HCT116 (cell line): ENCODE results near the gene SELENOM. TPM values are rescaled to one million over a fixed set of nuclear protein-coding genes. Genes with fewer than 3 reads are reported as not detected.

ENCODE experiments used
- ATAC-seq: fragments of 200-7000 bp; cut with Tn5 transposase; 2 replicates; pipeline ENCODE4 v1.9.1; 2020; ENCODE audit warnings: mild to moderate bottlenecking, moderate library complexity
- BruUV-seq: library from RNA; stranded (reverse); fragments of 400-500 nt; replicated peaks from 2 replicates; lab custom pipeline; 2021; lab: Mats Ljungman, UMichigan
- CTCF ChIA-PET: fragments of 300-600 bp; sonication (Branson Sonifier 250); formaldehyde crosslinking; loops from one replicate; lab custom pipeline; 2021; ENCODE audit warnings: antibody characterized with exemption; lab: Charles Lee
- POLR2A ChIA-PET: fragments of 300-600, 350-600 bp; sonication (Branson Sonifier 250); formaldehyde crosslinking; loops from one replicate; lab custom pipeline; 2021; ENCODE audit warnings: antibody characterized with exemption; lab: Charles Lee
- RAD21 ChIA-PET, 2 experiments: fragments of 300-600 bp; sonication (Branson Sonifier 250); formaldehyde crosslinking; loops; one replicate each; lab custom pipeline; 2023; ENCODE audit warnings: low total read pairs in 2 of 2; ENCODE audit not compliant: uncharacterized antibody in 2 of 2, unreplicated experiment in 2 of 2, low non-redundant PET in 1 of 2; lab: Charles Lee
- DNase-seq: peaks from one replicate; pipeline ENCODE4 v3.0.0-alpha.2; 2010; ENCODE audit warnings: low read depth, low spot score
- H2AFZ ChIP-seq: fragments of 200-600 bp; shearing (Covaris generic), sonication (generic); 2 replicates; pipeline ENCODE4 v1.6.1; 2017; ENCODE audit warnings: low read depth, mixed run types, mixed read lengths, antibody characterized with exemption, low read length; ENCODE audit not compliant: poor library complexity, severe bottlenecking
- H3K27ac ChIP-seq: 2 replicates; pipeline ENCODE4 v1.5.1; 2012; ENCODE audit warnings: low read depth, low read length
- H3K27me3 ChIP-seq: fragments of 200-600 bp; sonication (generic); 2 replicates; pipeline ENCODE4 v1.6.1; 2016; ENCODE audit warnings: mixed run types, low read length, mixed read lengths; ENCODE audit not compliant: insufficient read depth
- H3K36me3 ChIP-seq, 2 experiments: fragments of 200-500 bp in 1 of 2; fragments of 200-600 bp in 1 of 2; sonication (Bioruptor generic) in 1 of 2; sonication (generic) in 1 of 2; 2 replicates each; pipeline versions ENCODE4 v1.5.1 to v1.6.1; 2014 to 2016; ENCODE audit warnings: low read length in 2 of 2, inconsistent platforms in 1 of 2, mixed read lengths in 1 of 2, mixed run types in 1 of 2; ENCODE audit not compliant: insufficient read depth in 2 of 2, control insufficient read depth in 1 of 2
- H3K4me1 ChIP-seq, 2 experiments: fragments of 200-600 bp in 1 of 2; sonication (generic) in 1 of 2; 2 replicates each; pipeline versions ENCODE4 v1.5.1 to v1.6.1; 2012 to 2017; ENCODE audit warnings: low read length in 2 of 2, inconsistent platforms in 1 of 2, mild to moderate bottlenecking in 1 of 2, mixed read lengths in 1 of 2, mixed run types in 1 of 2, moderate library complexity in 1 of 2; ENCODE audit not compliant: insufficient read depth in 2 of 2, control insufficient read depth in 1 of 2
- H3K4me2 ChIP-seq: fragments of 200-600 bp; sonication (generic); 2 replicates; pipeline ENCODE4 v1.6.1; 2017; ENCODE audit warnings: mixed run types, low read length, mixed read lengths
- H3K4me3 ChIP-seq, 2 experiments: fragments of 200-600 bp in 1 of 2; sonication (generic) in 1 of 2; replicated peaks in 1 of 2; 2 replicates each; pipeline ENCODE4 v1.5.1; 2011 to 2016; ENCODE audit warnings: low read length in 2 of 2, control low read depth in 1 of 2, low read depth in 1 of 2, mild to moderate bottlenecking in 1 of 2, mixed read lengths in 1 of 2, mixed run types in 1 of 2
- H3K79me2 ChIP-seq: fragments of 200-600 bp; sonication (generic); 2 replicates; pipeline ENCODE4 v1.6.1; 2017; ENCODE audit warnings: mild to moderate bottlenecking, mixed run types, low read length, moderate library complexity, mixed read lengths; ENCODE audit not compliant: insufficient read depth
- H3K9ac ChIP-seq: fragments of 200-600 bp; sonication (generic); 2 replicates; pipeline ENCODE4 v1.6.1; 2016; ENCODE audit warnings: low read length, mixed read lengths
- H3K9me2 ChIP-seq: fragments of 200-600 bp; sonication (generic), shearing (Covaris generic); 2 replicates; pipeline ENCODE4 v1.6.1; 2017; ENCODE audit warnings: mixed run types, mild to moderate bottlenecking, moderate library complexity; ENCODE audit not compliant: insufficient read depth
- H3K9me3 ChIP-seq, 2 experiments: fragments of 200-500 bp in 1 of 2; fragments of 200-600 bp in 1 of 2; sonication (Bioruptor generic) in 1 of 2; sonication (generic) in 1 of 2; 2 replicates each; pipeline ENCODE4 v1.6.1; 2014 to 2017; ENCODE audit warnings: low read length in 2 of 2, mixed read lengths in 2 of 2, inconsistent platforms in 1 of 2, low read depth in 1 of 2, mild to moderate bottlenecking in 1 of 2, mixed run types in 1 of 2, moderate library complexity in 1 of 2; ENCODE audit not compliant: control insufficient read depth in 1 of 2, insufficient read depth in 1 of 2
- H4K20me1 ChIP-seq: fragments of 200-600 bp; sonication (generic), shearing (Covaris generic); 2 replicates; pipeline ENCODE4 v1.6.1; 2017; ENCODE audit warnings: mixed run types, mild to moderate bottlenecking, moderate library complexity; ENCODE audit not compliant: insufficient read depth
- EGR1 ChIP-seq: IDR thresholded peaks from 2 replicates; pipeline ENCODE4 v1.6.1; 2012; ENCODE audit warnings: low read depth
- ELF1 ChIP-seq: IDR thresholded peaks from 2 replicates; pipeline ENCODE4 v1.6.1; 2012; ENCODE audit warnings: low read depth, borderline replicate concordance
- JUND ChIP-seq: IDR thresholded peaks from 2 replicates; pipeline ENCODE4 v1.6.1; 2012
- POLR2A ChIP-seq: IDR thresholded peaks from 2 replicates; pipeline ENCODE4 v1.7.0; 2011; ENCODE audit warnings: borderline replicate concordance; ENCODE audit not compliant: insufficient read depth, insufficient read length; ENCODE audit errors: extremely low read depth
- RAD21 ChIP-seq: IDR thresholded peaks from 2 replicates; pipeline ENCODE4 v1.6.1; 2012; ENCODE audit warnings: low read depth, mild to moderate bottlenecking
- ZNF274 ChIP-seq: fragments of 200-500 bp; sonication (Bioruptor generic); IDR thresholded peaks from 2 replicates; pipeline ENCODE4 v1.6.1; 2014; ENCODE audit warnings: mild to moderate bottlenecking, low read depth, low read length, inconsistent platforms
- intact Hi-C: fragments of 100-400 bp; cut with micrococcal nuclease; formaldehyde crosslinking; loops from 2 replicates; pipeline ENCODE4 v1.10.0; 2022
- total RNA-seq: library from RNA; stranded (reverse); gene quantifications from one replicate; pipeline ENCODE4 v1.2.1, GENCODE V29; 2021; ENCODE audit not compliant: unreplicated experiment
- TF ChIP-seq, protein P1 (sequence below): IDR thresholded peaks from 2 replicates; pipeline ENCODE4 v1.6.1; 2011; ENCODE audit warnings: mild to moderate bottlenecking, low read length, moderate library complexity; ENCODE audit not compliant: insufficient replicate concordance; ENCODE audit errors: extremely low read depth

SELENOM gene
- total RNA-seq, 1 experiment from 2014 or later: 65.6 TPM

DNA sequence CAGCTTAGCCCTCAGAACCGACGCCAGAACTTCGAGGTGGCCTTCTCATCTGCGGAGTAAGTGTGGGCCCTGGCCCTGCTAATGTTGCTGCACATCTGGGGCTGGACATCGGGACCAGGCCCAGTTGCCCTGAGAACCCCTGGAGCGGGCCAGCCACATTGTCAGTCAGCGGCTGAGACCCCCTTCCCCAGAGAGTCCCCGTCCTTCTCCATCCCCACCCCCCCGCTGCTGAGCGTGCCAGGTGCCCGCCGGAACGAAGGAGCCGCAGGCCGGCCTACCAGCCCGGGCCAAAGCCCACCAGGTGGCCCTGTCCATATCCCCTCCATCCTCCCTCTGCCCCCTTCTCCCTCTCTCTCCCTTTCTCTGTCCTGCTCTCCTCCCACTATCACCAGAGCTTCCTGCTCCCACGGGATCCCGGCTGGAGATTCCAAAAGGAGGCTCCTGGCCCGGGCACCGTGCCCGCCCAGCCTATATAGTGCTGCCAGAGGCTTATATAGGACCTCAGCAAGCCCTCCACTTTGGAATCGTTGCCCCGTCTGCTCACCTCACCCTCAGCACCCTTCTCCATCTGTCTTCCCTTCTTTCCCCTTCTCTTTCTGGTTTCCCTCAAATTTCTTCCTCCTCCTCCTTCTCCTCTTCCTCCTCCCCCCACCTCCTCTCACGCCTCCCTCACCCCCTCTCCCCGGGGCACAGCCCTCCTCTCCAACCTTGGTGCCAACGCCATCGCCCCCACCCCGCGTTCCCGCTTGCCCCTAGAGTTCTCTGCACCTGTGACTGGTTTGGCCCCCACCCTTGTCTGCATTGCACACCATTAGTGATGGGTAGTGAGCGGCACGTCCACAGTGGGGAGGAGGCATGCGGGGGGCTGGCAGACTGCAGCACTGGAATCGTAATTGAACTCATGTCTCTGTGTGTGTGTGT lies 7.3 kb downstream of the SELENOM start:
- peaks cover 0 to 15% of the 10 kb centered on the region in 2 experiments; a peak in 2 of 4 replicates for H3K4me1 ChIP-seq
- no peak for ATAC-seq
- no peaks in the 10 kb centered on the region for H4K20me1 ChIP-seq
- RAD21 ChIA-PET: no interaction called here
- H3K9me2 ChIP-seq: no peaks in the 10 kb centered on the region
- peaks cover 25 to 51% of the 10 kb centered on the region in 2 experiments for H3K36me3 ChIP-seq
- intact Hi-C loops: no loop called here
- H3K79me2 ChIP-seq: no peaks in the 10 kb centered on the region
- no peak overlapping the region for H2AFZ ChIP-seq
- no peaks in the 10 kb centered on the region for H3K27me3 ChIP-seq
- no peak overlapping the region for H3K4me2 ChIP-seq
- no peak overlapping the region for H3K4me3 ChIP-seq
- POLR2A ChIA-PET: no interaction called here
- BruUV-seq: no TSS peak
- H3K27ac ChIP-seq: no peak overlapping the region
- H3K9ac ChIP-seq: no peak overlapping the region
- H3K9me3 ChIP-seq: no peaks in the 10 kb centered on the region
- CTCF ChIA-PET: no interaction called here
- TF ChIP-seq, protein P1, sequence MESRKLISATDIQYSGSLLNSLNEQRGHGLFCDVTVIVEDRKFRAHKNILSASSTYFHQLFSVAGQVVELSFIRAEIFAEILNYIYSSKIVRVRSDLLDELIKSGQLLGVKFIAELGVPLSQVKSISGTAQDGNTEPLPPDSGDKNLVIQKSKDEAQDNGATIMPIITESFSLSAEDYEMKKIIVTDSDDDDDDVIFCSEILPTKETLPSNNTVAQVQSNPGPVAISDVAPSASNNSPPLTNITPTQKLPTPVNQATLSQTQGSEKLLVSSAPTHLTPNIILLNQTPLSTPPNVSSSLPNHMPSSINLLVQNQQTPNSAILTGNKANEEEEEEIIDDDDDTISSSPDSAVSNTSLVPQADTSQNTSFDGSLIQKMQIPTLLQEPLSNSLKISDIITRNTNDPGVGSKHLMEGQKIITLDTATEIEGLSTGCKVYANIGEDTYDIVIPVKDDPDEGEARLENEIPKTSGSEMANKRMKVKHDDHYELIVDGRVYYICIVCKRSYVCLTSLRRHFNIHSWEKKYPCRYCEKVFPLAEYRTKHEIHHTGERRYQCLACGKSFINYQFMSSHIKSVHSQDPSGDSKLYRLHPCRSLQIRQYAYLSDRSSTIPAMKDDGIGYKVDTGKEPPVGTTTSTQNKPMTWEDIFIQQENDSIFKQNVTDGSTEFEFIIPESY: no peak
- TF ChIP-seq ELF1 (no peak), RAD21 (no peak), JUND (no peak), POLR2A (no peak), EGR1 (no peak), ZNF274 (no peak)
- DNase-seq: no peak
